ENCODE results near the gene IL37. TPM values are rescaled to one million over a fixed set of nuclear protein-coding genes. Genes with fewer than 3 reads are reported as not detected.
A peak's percentile ranks its signal among the peaks of the same experiment; 100 is the strongest.

The IL37 gene, protein sequence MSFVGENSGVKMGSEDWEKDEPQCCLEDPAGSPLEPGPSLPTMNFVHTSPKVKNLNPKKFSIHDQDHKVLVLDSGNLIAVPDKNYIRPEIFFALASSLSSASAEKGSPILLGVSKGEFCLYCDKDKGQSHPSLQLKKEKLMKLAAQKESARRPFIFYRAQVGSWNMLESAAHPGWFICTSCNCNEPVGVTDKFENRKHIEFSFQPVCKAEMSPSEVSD
- total RNA-seq: under 1 TPM in 1 of 2 donors, not detected in 1; 0.99 TPM

DNA sequence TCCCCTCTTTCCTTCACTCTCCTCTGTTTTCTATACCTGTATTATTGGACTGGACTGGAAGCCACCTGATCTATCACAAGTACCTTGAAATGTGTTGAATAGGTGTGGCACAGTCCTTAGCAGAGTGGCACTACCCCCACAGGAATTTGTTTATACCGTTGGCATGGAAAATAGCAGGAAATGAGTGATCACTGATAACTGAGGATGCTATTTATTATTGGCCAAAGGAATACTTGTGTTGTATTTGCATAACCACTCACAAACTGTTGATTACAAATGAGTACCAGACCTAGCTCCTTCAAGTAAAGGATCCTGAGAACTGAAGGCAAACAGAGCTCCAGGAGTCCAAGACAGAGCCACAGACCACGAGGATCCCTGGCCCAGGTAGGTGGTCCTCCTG, at the start of gene IL37:
Gene IL37, plus strand, starts transcription at position 301 of the 400 bp plus-strand sequence. CDS start 1,848 bp downstream, outside the sequence.
- no peak for DNase-seq
- TF ChIP-seq, protein P1, sequence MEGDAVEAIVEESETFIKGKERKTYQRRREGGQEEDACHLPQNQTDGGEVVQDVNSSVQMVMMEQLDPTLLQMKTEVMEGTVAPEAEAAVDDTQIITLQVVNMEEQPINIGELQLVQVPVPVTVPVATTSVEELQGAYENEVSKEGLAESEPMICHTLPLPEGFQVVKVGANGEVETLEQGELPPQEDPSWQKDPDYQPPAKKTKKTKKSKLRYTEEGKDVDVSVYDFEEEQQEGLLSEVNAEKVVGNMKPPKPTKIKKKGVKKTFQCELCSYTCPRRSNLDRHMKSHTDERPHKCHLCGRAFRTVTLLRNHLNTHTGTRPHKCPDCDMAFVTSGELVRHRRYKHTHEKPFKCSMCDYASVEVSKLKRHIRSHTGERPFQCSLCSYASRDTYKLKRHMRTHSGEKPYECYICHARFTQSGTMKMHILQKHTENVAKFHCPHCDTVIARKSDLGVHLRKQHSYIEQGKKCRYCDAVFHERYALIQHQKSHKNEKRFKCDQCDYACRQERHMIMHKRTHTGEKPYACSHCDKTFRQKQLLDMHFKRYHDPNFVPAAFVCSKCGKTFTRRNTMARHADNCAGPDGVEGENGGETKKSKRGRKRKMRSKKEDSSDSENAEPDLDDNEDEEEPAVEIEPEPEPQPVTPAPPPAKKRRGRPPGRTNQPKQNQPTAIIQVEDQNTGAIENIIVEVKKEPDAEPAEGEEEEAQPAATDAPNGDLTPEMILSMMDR (IDR thresholded peaks at IDR 0.05): no peak
- H3K4me3 ChIP-seq: no peak within 1 kb of the TSS

DNA sequence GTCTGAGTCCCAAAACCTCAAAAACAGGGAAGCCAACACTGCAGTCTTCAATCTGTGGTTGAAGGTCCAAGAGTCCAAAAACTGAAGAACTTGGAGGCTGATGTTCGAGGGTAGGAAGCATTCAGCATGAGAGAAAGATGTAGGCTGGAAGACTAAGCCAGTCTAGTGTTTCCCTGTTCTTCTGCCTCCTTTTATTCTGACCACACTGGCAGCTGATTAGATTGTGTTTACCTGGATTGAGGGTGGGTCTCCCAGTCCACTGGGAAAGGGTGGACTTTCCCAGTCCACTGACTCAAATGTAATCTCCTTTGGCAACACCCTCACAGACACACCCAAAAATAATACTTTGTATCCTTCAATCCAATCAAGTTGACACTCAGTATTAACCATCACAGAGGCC, 46.9 kb upstream of the IL37 start:
- DNase-seq: no peak
- Histone ChIP-seq H3K27ac (no peak overlapping the region), H3K27me3 (no peaks in the 10 kb centered on the region), H3K4me3 (no peak overlapping the region), H3K9ac (ENCODE audit: low read depth in 2 of 2, low read length in 2 of 2) (no peak overlapping the region), H3K36me3 (no peaks in the 10 kb centered on the region), H3K9me3 (no peaks in the 10 kb centered on the region), H3K4me1 (no peaks in the 10 kb centered on the region)
- intact Hi-C loops (cut with DNase I): no loop called here
- TF ChIP-seq, protein P1 (IDR thresholded peaks at IDR 0.05): no peak

More for the DNA sequence above, at the start of gene IL37:
- intact Hi-C loops (cut with DNase I): no loop called here
- Histone ChIP-seq H3K4me1 (no peaks in the 10 kb centered on the region), H3K9ac (ENCODE audit: low read depth in 2 of 2, low read length in 2 of 2) (no peak within 1 kb of the TSS), H3K36me3 (no peaks in the 10 kb centered on the region), H3K27ac (no peak within 1 kb of the TSS), H3K9me3 (no peaks in the 10 kb centered on the region), H3K27me3 (no peaks in the 10 kb centered on the region)

DNA sequence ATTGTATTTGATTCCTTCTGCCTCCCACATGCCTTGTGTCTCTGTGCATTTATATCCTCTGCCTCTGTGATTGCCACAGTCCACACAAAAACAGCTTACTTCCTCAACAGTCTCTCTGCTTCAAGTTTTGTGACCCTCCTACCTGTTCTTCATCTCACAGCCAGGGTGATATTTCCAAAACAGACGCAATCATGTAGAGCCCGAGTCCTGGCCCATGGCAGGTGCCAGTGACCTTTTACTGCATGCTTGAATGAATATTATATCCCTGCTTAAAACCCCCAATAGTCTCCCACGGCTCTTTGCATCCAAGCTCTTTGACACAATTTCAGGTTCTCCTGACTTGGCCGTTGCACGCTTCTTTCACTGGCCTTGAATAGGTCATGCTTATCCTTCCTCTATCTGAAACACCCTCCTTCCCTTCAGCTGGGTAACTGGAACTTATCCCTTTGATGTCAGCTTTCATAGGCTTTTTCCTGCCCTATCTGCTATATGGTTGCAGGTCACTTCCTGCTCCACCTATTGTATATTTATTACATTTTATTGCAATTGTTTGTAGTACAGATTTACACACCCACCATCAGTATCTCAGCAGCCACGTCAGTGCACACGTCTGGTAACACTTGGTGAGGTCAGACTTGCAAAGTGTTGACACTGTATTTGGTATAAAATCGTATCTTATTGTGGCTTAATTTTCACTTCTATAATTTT, 44.7 kb upstream of the IL37 start:
- H3K9me3 ChIP-seq: no peaks in the 10 kb centered on the region
- no peak overlapping the region for H3K27ac ChIP-seq
- intact Hi-C loops (cut with DNase I): no loop called here
- TF ChIP-seq, protein P1 (IDR thresholded peaks at IDR 0.05): no peak
- no peaks in the 10 kb centered on the region for H3K27me3 ChIP-seq
- no peaks in the 10 kb centered on the region for H3K36me3 ChIP-seq
- H3K4me3 ChIP-seq: no peak overlapping the region
- DNase-seq: peak; percentile 41
- peaks cover 10% of the 10 kb centered on the region for H3K4me1 ChIP-seq
- H3K9ac ChIP-seq (ENCODE audit: low read depth in 2 of 2, low read length in 2 of 2): peak overlapping the region in 1 of 2 donors; percentile 28

DNA sequence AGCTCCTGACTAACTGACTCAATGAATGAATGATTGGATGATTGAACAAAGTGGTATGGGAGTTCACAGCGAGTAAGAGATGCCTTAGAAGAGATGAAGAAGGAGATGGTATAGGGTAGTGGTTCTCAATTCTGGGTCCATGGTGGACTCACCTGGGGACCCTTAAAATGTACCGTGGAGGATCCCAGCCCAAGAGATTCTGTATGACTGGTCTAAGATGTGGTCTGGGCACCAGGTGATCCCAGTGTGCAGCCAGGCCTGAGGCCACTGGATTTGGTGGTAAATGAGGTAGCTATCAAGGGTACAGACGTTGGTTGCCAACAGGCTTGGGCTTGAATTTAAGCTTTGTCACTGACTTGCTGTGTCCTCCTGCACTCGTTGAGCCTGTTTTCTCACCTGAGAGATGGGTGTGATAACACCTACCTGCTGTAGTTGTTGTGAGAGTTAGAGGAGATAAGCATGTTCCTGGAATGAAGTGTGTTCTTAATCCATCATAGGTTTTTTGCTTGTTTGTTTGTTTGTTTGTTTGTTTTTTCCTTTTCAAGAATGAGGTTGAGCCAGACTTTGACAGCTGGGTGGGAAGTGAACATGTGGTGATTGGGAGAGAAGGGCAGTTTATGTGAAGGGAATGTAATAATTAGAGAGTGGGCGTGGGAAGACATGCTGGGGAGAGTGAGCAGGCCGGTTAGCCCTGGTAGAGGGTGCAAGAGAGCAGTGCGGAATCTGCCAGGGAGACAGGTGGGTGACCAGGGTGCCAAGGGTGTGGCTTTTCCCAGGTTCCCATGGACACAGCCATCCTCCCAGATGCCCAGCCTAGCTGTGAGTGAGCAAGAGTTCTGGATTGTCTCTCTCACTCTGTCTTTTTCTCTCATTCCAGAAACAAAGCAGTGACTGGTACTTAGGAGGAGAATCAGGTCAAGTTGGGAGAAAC, 43.0 kb upstream of the IL37 start:
- Histone ChIP-seq H3K4me1 (peaks cover 11% of the 10 kb centered on the region), H3K4me3 (no peak overlapping the region), H3K9ac (ENCODE audit: low read depth in 2 of 2, low read length in 2 of 2) (peak overlapping the region in 1 of 2 donors; percentile 31), H3K27ac (peak overlapping the region; percentile 18), H3K27me3 (no peaks in the 10 kb centered on the region), H3K36me3 (no peaks in the 10 kb centered on the region), H3K9me3 (no peaks in the 10 kb centered on the region)
- intact Hi-C loops (cut with DNase I): no loop called here
- TF ChIP-seq, protein P1 (IDR thresholded peaks at IDR 0.05): no peak
- DNase-seq: peak; percentile 64

DNA sequence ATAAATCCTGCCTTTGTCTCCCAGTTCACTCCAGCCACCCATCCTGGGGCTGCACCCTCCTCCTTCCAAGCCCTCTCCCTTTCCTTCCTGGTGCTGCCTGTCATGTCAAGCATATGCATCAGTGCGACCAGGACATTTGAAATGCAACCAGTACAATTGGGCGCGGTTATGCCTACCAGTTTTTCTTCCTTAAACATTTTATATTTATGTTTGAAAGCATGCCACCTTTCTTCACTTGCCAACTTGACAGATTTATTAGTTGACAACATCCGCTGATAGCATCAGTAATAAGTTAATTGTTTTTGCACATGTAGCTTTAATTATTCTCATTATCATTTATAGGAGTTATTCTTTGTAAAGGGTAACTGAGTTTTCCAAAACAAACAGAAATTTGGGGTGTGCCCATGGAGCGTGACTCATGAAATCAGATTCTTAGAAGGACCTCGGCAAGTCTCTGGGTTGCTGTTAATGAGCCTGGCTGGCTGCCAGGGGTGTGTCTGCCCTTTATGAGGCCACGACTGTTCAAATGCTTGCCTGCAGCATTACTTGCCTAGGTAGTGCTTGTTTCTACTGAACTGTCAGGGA, 41.6 kb upstream of the IL37 start:
- intact Hi-C loops (cut with DNase I): no loop called here

More for the DNA sequence above, 41.6 kb upstream of the IL37 start:
- H3K27me3 ChIP-seq: no peaks in the 10 kb centered on the region
- peak overlapping the region; percentile 25 for H3K27ac ChIP-seq
- TF ChIP-seq, protein P1 (IDR thresholded peaks at IDR 0.05): no peak
- H3K36me3 ChIP-seq: no peaks in the 10 kb centered on the region
- peaks cover 11% of the 10 kb centered on the region for H3K4me1 ChIP-seq
- H3K4me3 ChIP-seq: no peak overlapping the region
- H3K9me3 ChIP-seq: no peaks in the 10 kb centered on the region
- peak overlapping the region in 1 of 2 donors; percentile 7 for H3K9ac ChIP-seq (ENCODE audit: low read depth in 2 of 2, low read length in 2 of 2)
- peak; percentile 98 for DNase-seq

All from colonic mucosa (tissue), 4 donors.